ENCODE data around the gene C2orf42.
"Not testable (repeated sequence)": the region's sequence is repeated elsewhere in the genome, so short reads cannot be mapped to it uniquely, and the experiment has no call there.

C2orf42 gene

DNA sequence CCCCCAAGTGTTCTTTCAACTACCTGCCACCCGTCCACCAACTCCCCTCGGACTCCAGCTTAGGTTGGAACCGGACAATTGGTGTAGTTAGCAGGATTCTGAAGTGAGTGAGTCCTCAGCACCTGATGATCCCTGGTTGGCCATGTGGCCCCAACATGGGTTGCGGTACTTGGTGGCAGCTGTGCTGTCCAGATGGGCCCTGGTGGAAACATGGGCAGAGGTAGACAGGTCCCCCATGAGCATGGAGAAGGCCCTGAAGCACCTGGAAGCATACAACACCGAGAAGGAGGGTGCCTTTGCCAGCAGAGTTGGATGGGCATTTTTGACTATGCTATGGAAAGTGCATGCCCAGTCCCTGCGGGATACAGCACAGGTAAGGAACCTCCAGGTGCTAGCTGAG lies 11.0 kb upstream of the C2orf42 start:
- DNase-seq (ENCODE audit: low read depth, low spot score): no peak
- H3K4me3 ChIP-seq (ENCODE audit: low read depth, low read length): no peak overlapping the region
- POLR2A ChIA-PET: interaction anchor here (1.9 kb wide), 1 partner anchor 11 kb away, joined by 8 read pairs; the partner anchor contains the start of gene C2orf42
- CTCF ChIA-PET: no interaction called here
- TF ChIP-seq, protein P1, sequence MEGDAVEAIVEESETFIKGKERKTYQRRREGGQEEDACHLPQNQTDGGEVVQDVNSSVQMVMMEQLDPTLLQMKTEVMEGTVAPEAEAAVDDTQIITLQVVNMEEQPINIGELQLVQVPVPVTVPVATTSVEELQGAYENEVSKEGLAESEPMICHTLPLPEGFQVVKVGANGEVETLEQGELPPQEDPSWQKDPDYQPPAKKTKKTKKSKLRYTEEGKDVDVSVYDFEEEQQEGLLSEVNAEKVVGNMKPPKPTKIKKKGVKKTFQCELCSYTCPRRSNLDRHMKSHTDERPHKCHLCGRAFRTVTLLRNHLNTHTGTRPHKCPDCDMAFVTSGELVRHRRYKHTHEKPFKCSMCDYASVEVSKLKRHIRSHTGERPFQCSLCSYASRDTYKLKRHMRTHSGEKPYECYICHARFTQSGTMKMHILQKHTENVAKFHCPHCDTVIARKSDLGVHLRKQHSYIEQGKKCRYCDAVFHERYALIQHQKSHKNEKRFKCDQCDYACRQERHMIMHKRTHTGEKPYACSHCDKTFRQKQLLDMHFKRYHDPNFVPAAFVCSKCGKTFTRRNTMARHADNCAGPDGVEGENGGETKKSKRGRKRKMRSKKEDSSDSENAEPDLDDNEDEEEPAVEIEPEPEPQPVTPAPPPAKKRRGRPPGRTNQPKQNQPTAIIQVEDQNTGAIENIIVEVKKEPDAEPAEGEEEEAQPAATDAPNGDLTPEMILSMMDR (IDR thresholded peaks at IDR 0.05; ENCODE audit: insufficient read depth, low read length, missing control alignments): no peak

DNA sequence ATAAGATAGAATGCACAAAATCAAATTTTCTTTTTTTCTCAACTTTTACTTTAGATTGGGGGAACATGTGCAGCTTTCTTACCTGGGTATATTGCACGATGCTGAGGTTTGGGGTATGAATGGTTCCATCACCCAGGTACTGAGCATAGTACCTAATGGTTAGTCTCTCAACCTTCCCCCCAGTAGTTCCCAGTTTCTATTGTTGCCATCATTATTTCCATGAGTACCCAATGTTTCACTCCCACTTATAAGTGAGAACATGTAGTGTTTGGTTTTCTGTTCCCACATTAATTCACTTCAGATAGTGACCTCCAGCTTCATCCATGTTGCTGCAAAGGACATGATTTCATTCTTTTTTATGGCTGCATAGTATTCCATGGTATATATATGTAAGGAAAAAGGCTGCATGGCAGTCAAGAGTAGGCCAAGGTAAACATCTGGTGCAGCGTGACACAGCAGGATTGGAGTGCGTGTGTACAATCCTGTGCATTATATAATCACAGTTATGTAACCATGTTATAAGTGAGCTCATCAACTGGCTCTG lies 10.5 kb upstream of the C2orf42 start:
- DNase-seq (ENCODE audit: low read depth, low spot score): no peak
- TF ChIP-seq, protein P1 (IDR thresholded peaks at IDR 0.05; ENCODE audit: insufficient read depth, low read length, missing control alignments): no peak
- no peak overlapping the region for H3K4me3 ChIP-seq (ENCODE audit: low read depth, low read length)
- CTCF ChIA-PET: no interaction called here
- POLR2A ChIA-PET: interaction anchor here (1.9 kb wide), 1 partner anchor 10 kb away, joined by 8 read pairs; the partner anchor contains the start of gene C2orf42

DNA sequence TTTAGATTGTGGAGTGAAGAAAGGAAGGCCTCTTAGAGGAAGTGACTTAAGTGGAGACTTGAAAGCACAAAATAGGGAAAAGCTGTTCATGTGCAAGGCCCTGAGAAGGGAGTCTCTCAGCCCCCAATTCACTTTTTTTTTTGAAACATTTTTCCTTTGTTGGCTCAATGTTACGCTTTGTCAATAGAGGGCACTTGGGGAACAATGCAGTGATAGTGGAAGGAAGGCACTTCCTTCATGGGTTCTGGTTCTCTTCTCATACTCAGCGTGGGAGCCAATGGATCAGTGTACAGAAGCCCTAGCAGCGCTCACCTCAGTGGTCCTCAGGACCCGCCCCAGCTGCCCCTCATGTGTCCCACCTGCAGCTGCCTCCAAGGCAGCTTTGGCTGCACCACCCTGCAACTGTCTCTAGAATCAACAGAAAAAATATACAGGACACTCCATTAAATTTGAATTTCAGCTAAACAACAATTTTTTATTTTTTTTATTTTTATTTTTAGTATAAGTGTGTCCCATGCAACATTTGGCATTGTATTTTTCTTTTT lies 8.6 kb upstream of the C2orf42 start:
- no peak for DNase-seq (ENCODE audit: low read depth, low spot score)
- TF ChIP-seq, protein P1 (IDR thresholded peaks at IDR 0.05; ENCODE audit: insufficient read depth, low read length, missing control alignments): no peak
- H3K4me3 ChIP-seq (ENCODE audit: low read depth, low read length): no peak overlapping the region
- ChIA-PET CTCF (interaction anchor here (0.9 to 1.8 kb wide), 3 partner anchors 9 to 56 kb away, joined by 3 to 4 read pairs (median 4); partner anchors contain the start of gene TIA1), POLR2A (interaction anchor here (1.4 kb wide), 1 partner anchor 8 kb away, joined by 5 read pairs; the partner anchor contains the start of gene C2orf42)

DNA sequence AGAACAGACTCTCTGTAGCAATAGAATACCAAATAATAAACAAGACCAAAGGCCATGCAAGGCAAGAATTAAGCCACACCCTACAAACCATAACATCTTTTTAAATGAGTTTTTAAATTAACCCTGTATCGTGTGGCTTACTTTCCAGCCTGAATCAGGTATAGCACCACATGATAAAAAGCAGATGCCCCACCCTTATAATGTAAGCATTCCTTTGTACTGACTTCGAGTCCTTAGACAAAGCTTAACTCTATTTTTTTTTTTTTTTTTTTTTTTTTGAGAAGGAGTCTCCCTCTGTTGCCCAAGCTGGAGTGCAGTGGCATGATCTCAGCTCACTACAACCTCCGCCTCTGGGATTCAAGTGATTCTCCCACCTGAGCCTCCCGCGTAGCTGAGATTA lies 1.7 kb upstream of the C2orf42 start:
- DNase-seq (ENCODE audit: low read depth, low spot score): no peak
- H3K4me3 ChIP-seq (ENCODE audit: low read depth, low read length): no peak overlapping the region
- ChIA-PET POLR2A (interaction anchor here (2.1 kb wide), 1 partner anchor 65 kb away, joined by 10 read pairs; the partner anchor contains the start of gene PCYOX1), CTCF (no interaction called here)
- TF ChIP-seq, protein P1 (IDR thresholded peaks at IDR 0.05; ENCODE audit: insufficient read depth, low read length, missing control alignments): no peak

DNA sequence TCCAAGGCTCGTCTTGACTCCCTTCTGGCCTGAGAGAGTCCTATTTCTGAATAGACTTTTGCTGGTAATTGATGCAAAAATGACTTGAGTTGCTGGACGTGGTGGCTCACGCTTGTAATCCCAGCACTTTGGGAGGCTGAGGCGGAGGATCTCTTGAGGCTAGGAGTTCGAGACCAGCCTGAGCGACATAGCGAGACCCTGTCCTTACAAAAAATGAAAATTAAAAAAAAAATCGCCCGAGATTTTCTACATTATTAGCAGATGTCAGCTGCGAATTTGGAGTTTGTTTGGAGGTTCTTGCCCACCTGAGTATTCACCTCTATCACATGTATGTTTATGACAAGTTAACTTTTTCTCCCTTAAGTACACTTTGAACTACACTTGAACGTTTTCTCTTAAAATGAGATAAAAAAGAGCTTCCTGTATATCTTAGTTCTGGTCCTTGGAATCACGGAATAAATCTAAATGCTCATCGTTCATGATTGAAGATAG lies 471 bp upstream of the C2orf42 start:
- H3K4me3 ChIP-seq (ENCODE audit: low read depth, low read length): peak overlapping the region; percentile 69
- ChIA-PET CTCF (interaction anchor here (0.9 to 1.9 kb wide), 3 partner anchors 58 to 279 kb away, joined by 4 to 6 read pairs (median 5); partner anchors contain the start of gene FAM136A), POLR2A (interaction anchor here (0.6 to 2.1 kb wide), 16 partner anchors 8 to 1891 kb away, joined by 3 to 18 read pairs (median 5); partner anchors contain the start of genes MXD1, NAGK, PCYOX1 and SNRPG)
- DNase-seq (ENCODE audit: low read depth, low spot score): no peak
- TF ChIP-seq, protein P1 (IDR thresholded peaks at IDR 0.05; ENCODE audit: insufficient read depth, low read length, missing control alignments): no peak

DNA sequence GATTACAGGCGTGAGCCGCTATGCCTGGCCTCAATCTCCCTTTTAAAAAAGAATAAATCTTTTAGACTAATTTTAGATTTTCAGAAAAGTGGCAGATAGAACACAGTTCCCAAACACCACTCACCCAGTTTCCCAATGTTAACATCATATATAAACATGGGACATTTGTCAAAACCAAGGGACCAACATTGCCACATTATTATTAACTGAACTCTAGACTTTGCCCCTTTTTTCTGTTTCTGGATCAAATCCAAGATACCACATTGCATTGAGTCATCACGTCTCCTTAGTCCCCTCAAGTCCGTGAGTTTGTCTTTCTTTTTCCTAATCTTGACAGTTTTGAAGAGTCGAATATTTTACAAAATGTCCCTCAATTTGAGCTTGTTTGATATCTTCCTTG lies 2.4 kb downstream of the C2orf42 start:
- ChIA-PET POLR2A (no interaction called here), CTCF (no interaction called here)
- no peak overlapping the region for H3K4me3 ChIP-seq (ENCODE audit: low read depth, low read length)
- TF ChIP-seq, protein P1 (IDR thresholded peaks at IDR 0.05; ENCODE audit: insufficient read depth, low read length, missing control alignments): no peak
- no peak for DNase-seq (ENCODE audit: low read depth, low spot score)

DNA sequence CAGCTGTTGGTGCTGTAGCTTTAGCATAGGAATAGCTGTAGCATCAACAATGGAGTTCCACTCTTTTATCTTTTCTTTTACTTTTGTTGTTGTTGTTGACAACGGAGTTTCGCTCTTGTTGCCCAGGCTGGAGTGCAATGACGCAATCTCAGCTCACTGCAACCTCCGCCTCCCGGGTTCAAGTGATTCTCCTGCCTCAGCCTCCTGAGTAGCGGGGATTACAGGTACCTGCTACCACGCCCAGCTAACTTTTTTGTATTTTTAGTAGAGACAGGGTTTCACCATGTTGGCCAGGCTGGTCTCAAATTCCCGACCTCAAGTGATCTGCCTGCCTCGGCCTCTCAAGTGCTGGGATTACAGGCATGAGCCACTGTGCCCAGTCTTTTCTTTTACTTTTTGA lies 3.6 kb downstream of the C2orf42 start:
- DNase-seq (ENCODE audit: low read depth, low spot score); H3K4me3 ChIP-seq (ENCODE audit: low read depth, low read length); POLR2A ChIA-PET: not testable (repeated sequence)
- CTCF ChIA-PET: interaction anchor here (0.8 kb wide), 1 partner anchor 116 kb away, joined by 3 read pairs; no protein-coding TSS in a partner anchor

Data from AG04449 (cell line).